Thyroid gland (tissue), 4 donors: Measurements from ENCODE around the gene G3BP2. TPM values are rescaled to one million over a fixed set of nuclear protein-coding genes. Genes with fewer than 3 reads are reported as not detected.
A peak's percentile ranks its signal among the peaks of the same experiment; 100 is the strongest.

Source experiments
- DNase-seq, 2 donors: peaks; one replicate each; pipeline ENCODE4 v3.0.0-alpha.2; 2019
- H3K27ac ChIP-seq, 3 donors: fragments of 200-600 bp; sonication (generic); 1 replicate in 2 of 3; 2 replicates in 1 of 3; pipeline ENCODE4 v1.5.1; 2016 to 2019; ENCODE audit warnings: mild to moderate bottlenecking in 1 of 3, moderate library complexity in 1 of 3
- H3K27me3 ChIP-seq: fragments of 200-600 bp; sonication (generic); one replicate; pipeline ENCODE4 v1.5.1; 2019
- H3K36me3 ChIP-seq, 2 donors: fragments of 200-600 bp; sonication (generic); one replicate each; pipeline ENCODE4 v1.5.1; 2016 to 2019
- H3K4me1 ChIP-seq, 2 donors: fragments of 200-600 bp; sonication (generic); one replicate each; pipeline ENCODE4 v1.5.1; 2017 to 2019
- H3K4me3 ChIP-seq, 3 donors: fragments of 200-600 bp; sonication (generic); replicated peaks in 1 of 3; 1 replicate in 2 of 3; 2 replicates in 1 of 3; pipeline ENCODE4 v1.5.1; 2016; ENCODE audit warnings: mild to moderate bottlenecking in 1 of 3
- H3K9me3 ChIP-seq: fragments of 200-600 bp; sonication (generic); one replicate; pipeline ENCODE4 v1.5.1; 2017
- POLR2A ChIP-seq, 2 donors: fragments of 450-650 bp; IDR thresholded peaks; one replicate each; pipeline ENCODE4 v1.6.1; 2017; ENCODE audit warnings: antibody characterized with exemption in 2 of 2, mild to moderate bottlenecking in 2 of 2, moderate library complexity in 1 of 2
- WGBS, 2 donors: methylation state at CpG; one replicate each; pipeline ENCODE4 v1.1.5; 2017; 5-methylcytosine and 5-hydroxymethylcytosine counted together
- intact Hi-C: fragments of 100-400 bp; cut with DNase I; formaldehyde crosslinking; loops from one replicate; pipeline ENCODE4 v1.15.1; 2023
- total RNA-seq, 4 donors: library from RNA; depleted of rRNA; stranded (reverse); fragments of >200 nt; gene quantifications; one replicate each; pipeline ENCODE4 v1.2.3, GENCODE V29; 2016
- TF ChIP-seq, protein P1 (sequence below), 6 experiments: fragments of 200-600 bp in 3 of 6; fragments of 450-650 bp in 3 of 6; sonication (generic) in 3 of 6; IDR thresholded peaks; one replicate each; pipeline ENCODE4 v1.5.1; 2016 to 2019; ENCODE audit warnings: antibody characterized with exemption in 6 of 6, mild to moderate bottlenecking in 2 of 6, inconsistent platforms in 1 of 6, moderate library complexity in 1 of 6

Gene G3BP2
- total RNA-seq, 4 donors from 2014 or later = 117 to 179 (median 139) TPM

- Histone ChIP-seq H3K9me3 (no peaks in the 10 kb centered on the region), H3K27me3 (no peaks in the 10 kb centered on the region), H3K4me1 (no peaks in the 10 kb centered on the region), H3K36me3 (no peaks in the 10 kb centered on the region), H3K27ac (no peak overlapping the region), H3K4me3 (no peak overlapping the region)
- intact Hi-C loops = no loop called here
- 95% methylated on average over 6 of the region's 6 CpGs for WGBS, 2 donors
- TF ChIP-seq, protein P1, sequence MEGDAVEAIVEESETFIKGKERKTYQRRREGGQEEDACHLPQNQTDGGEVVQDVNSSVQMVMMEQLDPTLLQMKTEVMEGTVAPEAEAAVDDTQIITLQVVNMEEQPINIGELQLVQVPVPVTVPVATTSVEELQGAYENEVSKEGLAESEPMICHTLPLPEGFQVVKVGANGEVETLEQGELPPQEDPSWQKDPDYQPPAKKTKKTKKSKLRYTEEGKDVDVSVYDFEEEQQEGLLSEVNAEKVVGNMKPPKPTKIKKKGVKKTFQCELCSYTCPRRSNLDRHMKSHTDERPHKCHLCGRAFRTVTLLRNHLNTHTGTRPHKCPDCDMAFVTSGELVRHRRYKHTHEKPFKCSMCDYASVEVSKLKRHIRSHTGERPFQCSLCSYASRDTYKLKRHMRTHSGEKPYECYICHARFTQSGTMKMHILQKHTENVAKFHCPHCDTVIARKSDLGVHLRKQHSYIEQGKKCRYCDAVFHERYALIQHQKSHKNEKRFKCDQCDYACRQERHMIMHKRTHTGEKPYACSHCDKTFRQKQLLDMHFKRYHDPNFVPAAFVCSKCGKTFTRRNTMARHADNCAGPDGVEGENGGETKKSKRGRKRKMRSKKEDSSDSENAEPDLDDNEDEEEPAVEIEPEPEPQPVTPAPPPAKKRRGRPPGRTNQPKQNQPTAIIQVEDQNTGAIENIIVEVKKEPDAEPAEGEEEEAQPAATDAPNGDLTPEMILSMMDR (IDR thresholded peaks at IDR 0.05) = no peak
- TF ChIP-seq POLR2A (IDR thresholded peaks at IDR 0.05) = no peak
- no peak for DNase-seq
Observed at GRCh38 chr4:75705198-75705977, 32.2 kb upstream of the G3BP2 start.

DNA sequence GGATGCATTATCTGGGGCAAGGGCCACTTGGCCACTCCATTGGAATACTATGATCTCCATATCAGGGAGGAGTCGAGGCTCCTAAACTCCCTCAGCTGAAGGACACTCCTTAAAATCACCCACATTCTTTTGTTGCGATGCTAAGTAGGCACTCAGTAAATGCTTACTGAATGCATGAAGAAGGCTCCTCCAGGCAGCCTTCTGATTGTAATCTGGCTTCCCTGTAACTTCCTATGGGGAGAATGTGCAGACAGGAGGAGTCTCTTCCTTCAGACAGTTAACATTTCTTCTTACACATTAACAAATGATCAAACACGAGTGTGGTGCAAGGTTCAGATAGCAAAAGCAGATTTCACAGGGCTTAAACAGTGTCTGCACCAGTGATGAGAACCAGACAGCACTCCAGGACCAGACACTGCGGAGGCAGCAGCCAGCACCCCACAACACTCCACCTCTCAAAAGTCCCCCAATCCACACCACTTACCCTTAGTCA is 29.8 kb upstream of the G3BP2 start:
- DNase-seq = no peak
- Histone ChIP-seq H3K36me3 (no peaks in the 10 kb centered on the region), H3K27ac (no peak overlapping the region), H3K27me3 (no peaks in the 10 kb centered on the region), H3K4me3 (no peak overlapping the region), H3K4me1 (no peaks in the 10 kb centered on the region), H3K9me3 (no peaks in the 10 kb centered on the region)
- intact Hi-C loops = no loop called here
- WGBS, 2 donors = 75 to 83% methylated on average over 4 of the region's 4 CpGs
- TF ChIP-seq, protein P1 (IDR thresholded peaks at IDR 0.05) = no peak
- no peak for TF ChIP-seq POLR2A (IDR thresholded peaks at IDR 0.05)

GRCh38 chr4:75699299-75699698 is 26.1 kb upstream of the G3BP2 start:
- intact Hi-C loops = no loop called here
- H3K36me3 ChIP-seq = no peaks in the 10 kb centered on the region

DNA sequence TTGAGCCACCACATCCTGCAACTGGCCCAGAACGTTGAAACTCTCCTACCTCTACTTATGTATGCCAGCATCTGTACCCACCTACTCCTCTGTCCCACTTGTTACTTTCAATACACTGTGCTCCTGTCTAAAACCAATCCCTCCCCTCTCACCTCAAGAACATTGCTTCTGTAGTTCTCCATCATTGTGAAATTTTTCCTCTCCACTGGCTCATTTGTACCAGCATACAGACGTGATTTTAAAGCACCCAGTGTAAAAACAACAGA is 25.7 kb upstream of the G3BP2 start:
- Histone ChIP-seq H3K4me3 (no peak overlapping the region), H3K9me3 (no peaks in the 10 kb centered on the region), H3K4me1 (peaks cover 0 to 6% of the 10 kb centered on the region in 2 donors), H3K27ac (peak overlapping the region in 1 of 3 donors; percentile 24), H3K36me3 (no peaks in the 10 kb centered on the region), H3K27me3 (no peaks in the 10 kb centered on the region)
- 29 to 46% methylated on average over 2 of the region's 2 CpGs for WGBS, 2 donors
- intact Hi-C loops = no loop called here
- DNase-seq = no peak
- TF ChIP-seq, protein P1 (IDR thresholded peaks at IDR 0.05) = no peak
- TF ChIP-seq POLR2A (IDR thresholded peaks at IDR 0.05) = no peak

More at GRCh38 chr4:75699299-75699698, 26.1 kb upstream of the G3BP2 start:
- Histone ChIP-seq H3K27me3 (no peaks in the 10 kb centered on the region), H3K4me3 (no peak overlapping the region), H3K4me1 (peaks cover 0 to 6% of the 10 kb centered on the region in 2 donors), H3K9me3 (no peaks in the 10 kb centered on the region), H3K27ac (peak overlapping the region in 1 of 3 donors; percentile 14)
- DNase-seq = no peak
- 0% methylated on average over 1 of the region's 1 CpG for WGBS, 2 donors
- TF ChIP-seq, protein P1 (IDR thresholded peaks at IDR 0.05) = no peak
- no peak for TF ChIP-seq POLR2A (IDR thresholded peaks at IDR 0.05)

- H3K4me3 ChIP-seq = no peak overlapping the region
- H3K4me1 ChIP-seq = peaks cover 0 to 6% of the 10 kb centered on the region in 2 donors
- 75 to 78% methylated on average over 6 of the region's 6 CpGs for WGBS, 2 donors
- intact Hi-C loops = no loop called here
- H3K27me3 ChIP-seq = no peaks in the 10 kb centered on the region
- no peak for DNase-seq
- H3K9me3 ChIP-seq = no peaks in the 10 kb centered on the region
- no peak for TF ChIP-seq POLR2A (IDR thresholded peaks at IDR 0.05)
- TF ChIP-seq, protein P1 (IDR thresholded peaks at IDR 0.05) = no peak
- H3K36me3 ChIP-seq = no peaks in the 10 kb centered on the region
- peak overlapping the region in 1 of 3 donors; percentile 24 for H3K27ac ChIP-seq
Observed at GRCh38 chr4:75698162-75698962, 25.2 kb upstream of the G3BP2 start.
